MCF 10A (cell line): ENCODE results near the gene SLC6A4. TPM values are rescaled to one million over a fixed set of nuclear protein-coding genes. Genes with fewer than 3 reads are reported as not detected.

Experiments used
- BruUV-seq: library from RNA; stranded (reverse); fragments of 400-500 nt; replicated peaks from 2 replicates; lab custom pipeline; 2021; lab: Mats Ljungman, UMichigan
- CTCF ChIA-PET: fragments of 300-600 bp; sonication (Branson Sonifier 250); formaldehyde crosslinking; extraction: SDS; loops from one replicate; lab custom pipeline; 2021; ENCODE audit warnings: antibody characterized with exemption, inconsistent platforms; lab: Yijun Ruan, JAX
- POLR2A ChIA-PET: fragments of 300-600, 350-650 bp; sonication (Branson Sonifier 250); formaldehyde crosslinking; extraction: SDS; loops from one replicate; lab custom pipeline; 2020; ENCODE audit warnings: antibody characterized with exemption, inconsistent platforms; lab: Yijun Ruan, JAX
- DNase-seq: peaks from one replicate; pipeline ENCODE4 v3.0.0-alpha.2; 2018; ENCODE audit not compliant: unreplicated experiment
- H3K27ac Mint-ChIP-seq: one replicate; pipeline ENCODE4 v1.8.0; 2022; ENCODE audit warnings: mild to moderate bottlenecking, low read depth, mixed read lengths; ENCODE audit not compliant: unreplicated experiment
- H3K27me3 Mint-ChIP-seq: one replicate; pipeline ENCODE4 v1.8.0; 2022; ENCODE audit warnings: mixed read lengths; ENCODE audit not compliant: insufficient read depth, unreplicated experiment
- H3K36me3 Mint-ChIP-seq: one replicate; pipeline ENCODE4 v1.8.0; 2022; ENCODE audit warnings: mild to moderate bottlenecking, moderate library complexity, mixed read lengths; ENCODE audit not compliant: insufficient read depth, unreplicated experiment
- H3K4me1 Mint-ChIP-seq: one replicate; pipeline ENCODE4 v1.8.0; 2022; ENCODE audit warnings: mixed read lengths; ENCODE audit not compliant: insufficient read depth, unreplicated experiment
- H3K4me3 Mint-ChIP-seq: one replicate; pipeline ENCODE4 v1.8.0; 2022; ENCODE audit warnings: mild to moderate bottlenecking, moderate library complexity, mixed read lengths; ENCODE audit not compliant: unreplicated experiment
- H3K9me3 Mint-ChIP-seq: one replicate; pipeline ENCODE4 v1.8.0; 2022; ENCODE audit warnings: mixed read lengths; ENCODE audit not compliant: unreplicated experiment
- intact Hi-C: fragments of 100-400 bp; cut with micrococcal nuclease; formaldehyde crosslinking; loops from 2 replicates; pipeline ENCODE4 v1.14.1; 2022
- total RNA-seq: library from RNA; stranded (reverse); gene quantifications from 2 replicates; pipeline ENCODE4 v1.2.3, GENCODE V29; 2022
- TF ChIP-seq, protein P1 (sequence below): fragments of 200-600 bp; IDR thresholded peaks from one replicate; pipeline ENCODE4 v1.8.0; 2022; ENCODE audit warnings: antibody characterized with exemption, mild to moderate bottlenecking; ENCODE audit not compliant: unreplicated experiment

The SLC6A4 gene
- total RNA-seq, 1 experiment from 2014 or later = not detected

DNA sequence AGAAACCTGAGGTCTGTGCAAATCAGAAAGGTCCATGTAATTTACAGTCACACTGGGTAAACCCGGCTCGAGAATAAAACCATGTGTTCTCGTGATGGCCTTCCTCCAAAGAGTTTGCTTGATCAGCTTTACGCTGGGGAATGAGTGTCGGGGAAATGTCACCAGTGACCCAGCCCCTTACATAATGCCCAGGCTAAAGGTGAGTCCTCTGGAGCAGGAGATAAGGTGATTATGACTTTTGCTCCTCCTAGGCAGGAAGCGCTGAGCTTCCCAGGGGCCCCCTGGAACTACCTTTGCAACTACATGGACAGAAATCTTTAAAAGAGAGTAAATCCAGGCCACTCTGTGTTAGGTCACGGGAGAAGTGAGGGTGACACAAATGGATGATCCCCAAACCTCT lies 15.7 kb downstream of the SLC6A4 start:
- no peaks in the 10 kb centered on the region for H3K4me1 Mint-ChIP-seq
- ChIA-PET CTCF (interaction anchor here (0.6 to 0.7 kb wide), 2 partner anchors 22 to 80 kb away, joined by 3 read pairs; no protein-coding TSS in a partner anchor), POLR2A (no interaction called here)
- TF ChIP-seq, protein P1, sequence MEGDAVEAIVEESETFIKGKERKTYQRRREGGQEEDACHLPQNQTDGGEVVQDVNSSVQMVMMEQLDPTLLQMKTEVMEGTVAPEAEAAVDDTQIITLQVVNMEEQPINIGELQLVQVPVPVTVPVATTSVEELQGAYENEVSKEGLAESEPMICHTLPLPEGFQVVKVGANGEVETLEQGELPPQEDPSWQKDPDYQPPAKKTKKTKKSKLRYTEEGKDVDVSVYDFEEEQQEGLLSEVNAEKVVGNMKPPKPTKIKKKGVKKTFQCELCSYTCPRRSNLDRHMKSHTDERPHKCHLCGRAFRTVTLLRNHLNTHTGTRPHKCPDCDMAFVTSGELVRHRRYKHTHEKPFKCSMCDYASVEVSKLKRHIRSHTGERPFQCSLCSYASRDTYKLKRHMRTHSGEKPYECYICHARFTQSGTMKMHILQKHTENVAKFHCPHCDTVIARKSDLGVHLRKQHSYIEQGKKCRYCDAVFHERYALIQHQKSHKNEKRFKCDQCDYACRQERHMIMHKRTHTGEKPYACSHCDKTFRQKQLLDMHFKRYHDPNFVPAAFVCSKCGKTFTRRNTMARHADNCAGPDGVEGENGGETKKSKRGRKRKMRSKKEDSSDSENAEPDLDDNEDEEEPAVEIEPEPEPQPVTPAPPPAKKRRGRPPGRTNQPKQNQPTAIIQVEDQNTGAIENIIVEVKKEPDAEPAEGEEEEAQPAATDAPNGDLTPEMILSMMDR = no peak
- no peak overlapping the region for H3K4me3 Mint-ChIP-seq
- intact Hi-C loops = no loop called here
- no peak overlapping the region for H3K27ac Mint-ChIP-seq
- H3K27me3 Mint-ChIP-seq = no peaks in the 10 kb centered on the region
- H3K36me3 Mint-ChIP-seq = peaks cover 4% of the 10 kb centered on the region
- H3K9me3 Mint-ChIP-seq = no peaks in the 10 kb centered on the region
- DNase-seq = no peak
- no TSS peak for BruUV-seq

DNA sequence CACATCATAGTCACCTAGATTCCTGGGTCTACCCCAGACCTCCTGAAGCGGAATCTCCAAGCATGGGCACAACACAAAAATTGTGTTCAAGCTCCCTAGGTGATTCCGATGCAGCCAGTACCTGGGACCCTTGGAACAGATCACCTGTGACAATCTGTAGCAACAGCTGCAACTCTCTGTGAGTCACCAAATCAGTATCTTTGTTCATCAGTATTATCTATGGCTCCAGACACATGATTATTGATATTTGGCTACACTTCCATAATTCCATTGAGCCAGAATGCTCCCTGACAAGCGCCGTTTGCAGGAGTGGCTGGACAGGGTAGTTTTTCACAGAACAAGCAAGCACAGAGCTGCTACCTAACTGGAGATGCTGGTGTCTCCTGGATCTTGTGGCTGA lies 16.2 kb downstream of the SLC6A4 start:
- DNase-seq = no peak
- no peaks in the 10 kb centered on the region for H3K4me1 Mint-ChIP-seq
- TF ChIP-seq, protein P1 = no peak
- H3K4me3 Mint-ChIP-seq = no peak overlapping the region
- no peaks in the 10 kb centered on the region for H3K9me3 Mint-ChIP-seq
- no TSS peak for BruUV-seq
- ChIA-PET CTCF (interaction anchor here (0.6 kb wide), 1 partner anchor 21 kb away, joined by 3 read pairs; no protein-coding TSS in a partner anchor), POLR2A (no interaction called here)
- intact Hi-C loops = no loop called here
- H3K27ac Mint-ChIP-seq = no peak overlapping the region
- peaks cover 7% of the 10 kb centered on the region for H3K36me3 Mint-ChIP-seq
- no peaks in the 10 kb centered on the region for H3K27me3 Mint-ChIP-seq

DNA sequence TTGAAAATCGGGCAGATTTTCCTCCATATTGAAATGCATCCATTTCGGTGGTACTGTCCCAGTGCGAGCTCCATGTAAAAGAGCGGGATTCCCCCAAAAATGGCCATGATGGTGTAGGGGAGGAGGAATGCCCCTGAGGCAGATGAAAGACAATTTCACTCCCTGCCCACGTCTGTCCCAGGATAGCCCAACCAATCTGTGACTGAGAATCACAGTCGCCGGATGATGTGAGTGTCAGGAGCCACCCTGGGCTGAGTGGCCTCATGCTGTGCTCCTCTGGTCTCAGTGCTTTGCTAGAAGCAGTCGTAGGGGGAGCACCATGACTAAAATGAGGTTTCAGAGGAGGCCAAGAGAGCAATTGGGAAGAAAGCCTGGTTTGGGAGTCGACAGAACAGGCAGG lies 16.7 kb downstream of the SLC6A4 start:
- TF ChIP-seq, protein P1 = no peak
- BruUV-seq = no TSS peak
- no peaks in the 10 kb centered on the region for H3K4me1 Mint-ChIP-seq
- no peak overlapping the region for H3K27ac Mint-ChIP-seq
- intact Hi-C loops = no loop called here
- H3K27me3 Mint-ChIP-seq = no peaks in the 10 kb centered on the region
- CTCF ChIA-PET = no interaction called here
- no peak for DNase-seq
- POLR2A ChIA-PET = no interaction called here
- no peak overlapping the region for H3K4me3 Mint-ChIP-seq
- no peaks in the 10 kb centered on the region for H3K9me3 Mint-ChIP-seq
- H3K36me3 Mint-ChIP-seq = peaks cover 7% of the 10 kb centered on the region

DNA sequence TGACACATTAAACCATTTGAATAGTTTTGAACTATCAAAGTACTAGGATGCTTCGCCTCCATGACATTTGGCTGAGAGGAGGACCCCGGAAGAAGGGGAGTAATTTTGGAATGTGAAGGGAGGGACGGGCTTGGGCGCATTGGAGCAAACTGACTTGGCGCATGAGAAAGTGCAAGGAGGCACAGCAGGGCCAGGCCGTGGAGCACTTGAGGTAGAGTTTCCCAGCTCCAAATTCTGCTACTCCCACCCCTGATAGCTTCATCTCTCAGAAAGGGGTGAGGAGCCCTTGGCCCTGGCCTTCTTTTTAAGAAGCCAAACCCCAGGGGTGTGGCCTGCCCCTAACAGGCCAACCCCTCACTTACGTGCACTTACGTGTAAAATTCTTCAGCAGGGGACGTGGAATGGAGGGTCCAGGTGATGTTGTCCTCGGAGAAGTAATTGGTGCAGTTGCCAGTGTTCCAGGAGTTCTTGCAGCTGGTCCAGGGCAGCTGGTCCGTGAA lies 17.7 kb downstream of the SLC6A4 start:
- Mint-ChIP-seq H3K27ac (no peak overlapping the region), H3K36me3 (peaks cover 7% of the 10 kb centered on the region), H3K4me1 (no peaks in the 10 kb centered on the region), H3K4me3 (no peak overlapping the region), H3K9me3 (no peaks in the 10 kb centered on the region), H3K27me3 (no peaks in the 10 kb centered on the region)
- ChIA-PET POLR2A (no interaction called here), CTCF (no interaction called here)
- intact Hi-C loops = no loop called here
- TF ChIP-seq, protein P1 = no peak
- DNase-seq = no peak
- no TSS peak for BruUV-seq
